ENCODE results near the gene NRG3. TPM values are rescaled to one million over a fixed set of nuclear protein-coding genes. Genes with fewer than 3 reads are reported as not detected.

Gene NRG3
- total RNA-seq (2014; rRNA removed; shearing (Covaris generic)): not detected in 2 replicates
- total RNA-seq (2022): not detected in 2 replicates
- Bru-seq, nascent RNA: percentile 2 among the genes with signal in this experiment
- BruChase-seq, experiment 1, labeled RNA remaining after a 6-hour chase: percentile 1 among the genes with signal in this experiment
- percentile 1 among the genes with signal in this experiment for BruChase-seq, experiment 2, labeled RNA remaining after a 2-hour chase
- long read RNA-seq: 0 reads

GRCh38 chr10:81874875-81875466 lies at the start of gene NRG3:
Gene NRG3 (plus strand): TSS chr10:81875194.
- no peak within 1 kb of the TSS for H2AFZ ChIP-seq (ENCODE audit: low read length)
- intact Hi-C loops (cut with micrococcal nuclease; ENCODE audit: unreplicated experiment): no loop called here
- H3K27ac ChIP-seq (ENCODE audit: low read depth, low read length, poor library complexity, severe bottlenecking): no peak within 1 kb of the TSS
- no peaks in the 10 kb centered on the region for H3K4me1 ChIP-seq (ENCODE audit: insufficient read depth, low read length, poor library complexity, severe bottlenecking)
- H3K9me2 ChIP-seq (ENCODE audit: insufficient read depth, low read length): no peaks in the 10 kb centered on the region
- BruUV-seq (replicated peaks): no TSS peak
- H3K4me3 ChIP-seq (ENCODE audit: low read depth, low read length, poor library complexity, severe bottlenecking): no peak within 1 kb of the TSS
- ChIA-PET CTCF (ENCODE audit: unreplicated experiment) (no interaction called here), POLR2A (no interaction called here)
- DNase-seq (ENCODE audit: low spot score): no peak
- no peaks in the 10 kb centered on the region for H3K9me3 ChIP-seq (ENCODE audit: low read length)
- no peaks in the 10 kb centered on the region for H3K36me3 ChIP-seq (ENCODE audit: insufficient read depth, low read length)
- H3K4me2 ChIP-seq (ENCODE audit: low read length): no peak within 1 kb of the TSS
- H4K20me1 ChIP-seq (ENCODE audit: insufficient read depth, low read length): no peaks in the 10 kb centered on the region
- TF ChIP-seq CTCF (conservative IDR thresholded peaks at IDR 0.05; ENCODE audit: low read length): no peak
- no peak for TF ChIP-seq EZH2phosphoT487 (IDR thresholded peaks at IDR 0.05; ENCODE audit: borderline replicate concordance, low read depth, low read length)
- H3K79me2 ChIP-seq (ENCODE audit: insufficient read depth, low read depth, low read length): no peaks in the 10 kb centered on the region

- ChIA-PET POLR2A (no interaction called here), CTCF (ENCODE audit: unreplicated experiment) (no interaction called here)
- no peak for DNase-seq (ENCODE audit: low spot score)
- H3K27ac ChIP-seq (ENCODE audit: low read depth, low read length, poor library complexity, severe bottlenecking): no peak overlapping the region
- H3K79me2 ChIP-seq (ENCODE audit: insufficient read depth, low read depth, low read length): no peaks in the 10 kb centered on the region
- H3K4me2 ChIP-seq (ENCODE audit: low read length): no peak overlapping the region
- TF ChIP-seq EZH2phosphoT487 (IDR thresholded peaks at IDR 0.05; ENCODE audit: borderline replicate concordance, low read depth, low read length) (no peak), CTCF (conservative IDR thresholded peaks at IDR 0.05; ENCODE audit: low read length) (no peak)
- H3K4me3 ChIP-seq (ENCODE audit: low read depth, low read length, poor library complexity, severe bottlenecking): no peak overlapping the region
- no peaks in the 10 kb centered on the region for H4K20me1 ChIP-seq (ENCODE audit: insufficient read depth, low read length)
- BruUV-seq (replicated peaks): no TSS peak
- intact Hi-C loops (cut with micrococcal nuclease; ENCODE audit: unreplicated experiment): no loop called here
- H3K4me1 ChIP-seq (ENCODE audit: insufficient read depth, low read length, poor library complexity, severe bottlenecking): no peaks in the 10 kb centered on the region
- H3K36me3 ChIP-seq (ENCODE audit: insufficient read depth, low read length): no peaks in the 10 kb centered on the region
- no peaks in the 10 kb centered on the region for H3K9me2 ChIP-seq (ENCODE audit: insufficient read depth, low read length)
- no peak overlapping the region for H2AFZ ChIP-seq (ENCODE audit: low read length)
- H3K9me3 ChIP-seq (ENCODE audit: low read length): no peaks in the 10 kb centered on the region
Observed at GRCh38 chr10:81828251-81828650, 46.7 kb upstream of the NRG3 start.

GRCh38 chr10:81831060-81831459 lies 43.9 kb upstream of the NRG3 start:
- H3K9me3 ChIP-seq (ENCODE audit: low read length): no peaks in the 10 kb centered on the region
- no peaks in the 10 kb centered on the region for H4K20me1 ChIP-seq (ENCODE audit: insufficient read depth, low read length)
- no peaks in the 10 kb centered on the region for H3K9me2 ChIP-seq (ENCODE audit: insufficient read depth, low read length)
- no peak overlapping the region for H2AFZ ChIP-seq (ENCODE audit: low read length)
- ChIA-PET POLR2A (no interaction called here), CTCF (ENCODE audit: unreplicated experiment) (no interaction called here)
- H3K79me2 ChIP-seq (ENCODE audit: insufficient read depth, low read depth, low read length): no peaks in the 10 kb centered on the region
- no peak overlapping the region for H3K27ac ChIP-seq (ENCODE audit: low read depth, low read length, poor library complexity, severe bottlenecking)
- no peak overlapping the region for H3K4me2 ChIP-seq (ENCODE audit: low read length)
- no peak for DNase-seq (ENCODE audit: low spot score)
- BruUV-seq (replicated peaks): no TSS peak
- H3K4me1 ChIP-seq (ENCODE audit: insufficient read depth, low read length, poor library complexity, severe bottlenecking): no peaks in the 10 kb centered on the region
- intact Hi-C loops (cut with micrococcal nuclease; ENCODE audit: unreplicated experiment): no loop called here
- no peaks in the 10 kb centered on the region for H3K36me3 ChIP-seq (ENCODE audit: insufficient read depth, low read length)
- no peak for TF ChIP-seq CTCF (conservative IDR thresholded peaks at IDR 0.05; ENCODE audit: low read length)
- H3K4me3 ChIP-seq (ENCODE audit: low read depth, low read length, poor library complexity, severe bottlenecking): no peak overlapping the region
